GM18870 (cell line): ENCODE data around the gene COLEC12.

ENCODE experiments used
- ATAC-seq: cut with Tn5 transposase; IDR thresholded peaks from one replicate; pipeline ENCODE4 v1.9.1; 2021; ENCODE audit warnings: moderate library complexity; ENCODE audit not compliant: unreplicated experiment

The COLEC12 gene

DNA sequence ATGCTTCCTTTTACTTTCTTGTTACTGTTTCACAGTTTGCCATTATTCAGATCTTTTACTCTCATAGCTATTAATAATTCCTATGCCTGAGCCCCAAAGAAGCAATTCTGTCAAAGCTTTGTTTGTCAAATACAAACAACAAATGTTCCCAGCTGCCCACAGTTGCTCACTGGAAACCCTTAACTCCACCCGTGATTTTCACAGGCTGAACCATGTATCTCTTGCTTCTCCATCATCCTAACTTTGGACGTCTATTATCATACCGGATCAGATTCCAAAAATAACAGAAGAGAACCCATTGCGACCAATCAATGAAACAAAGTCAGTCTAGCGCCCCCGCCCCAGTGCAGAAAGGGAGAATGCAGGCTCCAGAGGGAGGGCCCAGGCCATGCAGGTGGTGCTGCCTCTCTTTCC is 24.2 kb downstream of the COLEC12 start:
- no peak for ATAC-seq

DNA sequence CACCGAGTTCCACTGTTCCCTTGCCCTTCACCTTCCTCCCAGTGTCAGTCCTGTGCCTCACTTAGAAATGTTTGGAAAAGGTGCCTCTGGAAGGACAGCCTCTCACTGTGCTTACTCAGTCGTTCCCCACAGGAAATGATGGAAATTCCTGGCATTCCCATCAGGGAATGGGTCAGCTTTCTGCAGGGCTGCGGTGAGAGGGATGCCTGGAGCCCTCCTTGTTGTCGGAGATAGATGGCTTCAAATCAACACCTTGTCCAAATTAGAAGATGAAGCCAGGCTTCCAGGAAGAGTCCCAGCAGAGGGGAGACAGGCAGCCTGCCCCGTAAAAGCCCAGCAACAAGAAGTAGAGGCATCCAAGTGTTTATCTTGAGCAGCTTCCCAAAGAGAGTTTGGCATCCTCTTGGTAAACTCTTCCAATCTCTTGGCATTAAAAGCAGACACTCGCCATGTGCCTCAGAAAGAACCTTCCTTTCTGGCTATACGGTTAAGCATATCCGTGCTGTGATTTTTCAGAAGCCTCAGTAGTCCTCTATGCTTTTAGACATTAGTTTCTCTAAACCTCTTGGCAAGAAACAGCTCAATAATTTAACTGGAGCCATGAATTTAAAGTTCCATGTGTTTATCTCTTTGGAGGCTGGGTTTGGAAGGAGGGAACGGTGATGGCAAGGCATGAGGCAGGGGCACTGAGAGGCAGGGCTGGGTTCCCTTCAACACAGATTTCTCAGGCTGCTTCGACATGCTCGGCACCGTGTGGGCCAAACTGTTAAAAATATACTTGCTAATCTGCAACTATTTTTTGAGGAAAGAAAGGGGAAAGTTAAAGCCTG is 25.1 kb downstream of the COLEC12 start:
- no peak for ATAC-seq

DNA sequence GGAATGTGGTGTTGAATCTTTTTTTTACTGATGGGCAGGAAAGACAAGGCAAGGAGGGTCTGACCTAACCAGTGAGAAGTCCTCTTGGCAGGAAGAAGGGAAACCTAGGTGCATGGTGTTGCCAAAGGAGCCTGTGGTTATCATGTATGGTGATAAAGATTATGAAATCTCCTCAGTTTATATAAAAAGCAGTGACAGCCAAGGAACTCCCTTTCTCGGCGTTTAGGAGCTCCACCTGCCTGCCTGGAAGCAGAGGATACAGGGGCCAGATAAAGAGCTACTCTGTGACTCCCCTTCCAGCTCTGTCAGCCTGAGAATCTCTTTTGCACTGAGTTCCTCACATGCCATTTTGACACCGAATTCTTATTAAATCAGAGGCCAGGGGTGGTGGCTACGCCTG is 26.1 kb downstream of the COLEC12 start:
- ATAC-seq: no peak

DNA sequence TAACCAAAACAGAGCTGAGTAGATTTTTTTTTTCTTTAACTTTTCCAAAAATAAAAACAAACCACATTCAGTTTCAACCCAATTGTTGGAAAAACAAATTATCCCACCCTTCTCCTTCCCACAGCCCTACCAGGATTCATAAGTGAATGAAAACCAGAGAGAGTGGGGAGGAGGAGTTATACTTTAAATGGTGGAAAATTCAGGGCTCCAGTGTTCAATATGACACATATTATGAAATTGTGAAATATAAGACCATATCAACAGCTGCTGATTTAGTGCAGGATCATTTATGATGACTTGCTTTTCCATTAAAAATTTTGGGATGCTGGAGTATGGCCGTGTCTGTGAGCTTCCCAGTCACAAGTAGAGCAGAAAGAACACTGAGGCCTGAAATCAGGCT is 26.7 kb downstream of the COLEC12 start:
- no peak for ATAC-seq

DNA sequence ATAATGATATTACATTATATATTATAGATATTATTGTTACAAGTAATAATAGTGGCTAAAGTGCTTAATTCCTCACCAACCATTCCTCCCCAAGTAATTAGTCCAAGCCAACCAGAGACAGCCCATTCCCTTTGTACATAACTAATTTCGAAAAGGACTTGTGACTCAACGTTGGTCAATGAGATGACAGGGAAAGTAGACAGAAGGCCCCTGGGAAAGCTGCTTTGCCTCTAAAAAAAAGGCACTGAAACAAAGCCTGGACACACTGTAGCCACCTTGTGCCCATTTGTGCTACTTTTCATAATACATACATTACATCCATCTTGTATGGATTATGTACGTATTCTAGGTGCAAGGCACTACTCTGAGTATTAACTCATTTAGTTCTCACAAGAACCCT is 28.8 kb downstream of the COLEC12 start:
- no peak for ATAC-seq

DNA sequence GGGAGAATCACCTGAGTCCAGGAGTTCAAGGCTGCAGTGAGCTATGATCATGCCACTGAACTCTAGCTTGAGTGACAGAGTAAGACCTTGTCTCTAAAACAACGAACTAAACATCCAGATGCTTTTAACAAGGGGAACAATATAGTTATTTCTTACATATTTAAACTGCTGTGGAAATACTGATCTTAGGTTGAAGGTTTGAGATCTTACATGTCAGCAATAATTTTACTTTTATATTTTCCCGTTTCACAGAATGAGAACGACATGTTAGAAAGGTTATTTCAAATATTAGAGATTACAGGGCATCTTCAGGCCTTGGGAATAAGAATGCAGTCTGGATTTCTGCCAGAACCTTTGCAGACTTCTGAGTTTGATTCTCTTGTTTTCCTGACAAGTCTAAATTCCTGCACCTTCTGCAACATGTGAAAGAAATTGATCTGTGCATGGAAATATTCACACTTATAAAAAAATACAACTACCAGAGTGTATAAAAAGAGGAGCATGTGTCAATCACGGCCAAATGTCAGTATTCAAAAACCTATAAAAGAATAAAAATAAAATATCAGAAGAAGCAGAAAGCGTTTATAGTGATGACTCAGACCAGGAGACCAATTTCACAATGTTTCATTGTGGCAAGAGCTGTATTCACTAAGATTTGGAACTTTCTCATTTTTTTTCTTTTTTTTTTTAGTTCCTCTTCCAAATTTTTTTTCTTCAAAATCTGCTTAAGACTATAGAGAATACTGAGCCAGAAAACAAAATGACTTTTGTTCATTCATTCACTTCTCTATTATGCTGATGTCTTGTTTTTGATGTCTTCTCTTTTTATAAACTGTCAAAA is 29.6 kb downstream of the COLEC12 start:
- no peak for ATAC-seq

DNA sequence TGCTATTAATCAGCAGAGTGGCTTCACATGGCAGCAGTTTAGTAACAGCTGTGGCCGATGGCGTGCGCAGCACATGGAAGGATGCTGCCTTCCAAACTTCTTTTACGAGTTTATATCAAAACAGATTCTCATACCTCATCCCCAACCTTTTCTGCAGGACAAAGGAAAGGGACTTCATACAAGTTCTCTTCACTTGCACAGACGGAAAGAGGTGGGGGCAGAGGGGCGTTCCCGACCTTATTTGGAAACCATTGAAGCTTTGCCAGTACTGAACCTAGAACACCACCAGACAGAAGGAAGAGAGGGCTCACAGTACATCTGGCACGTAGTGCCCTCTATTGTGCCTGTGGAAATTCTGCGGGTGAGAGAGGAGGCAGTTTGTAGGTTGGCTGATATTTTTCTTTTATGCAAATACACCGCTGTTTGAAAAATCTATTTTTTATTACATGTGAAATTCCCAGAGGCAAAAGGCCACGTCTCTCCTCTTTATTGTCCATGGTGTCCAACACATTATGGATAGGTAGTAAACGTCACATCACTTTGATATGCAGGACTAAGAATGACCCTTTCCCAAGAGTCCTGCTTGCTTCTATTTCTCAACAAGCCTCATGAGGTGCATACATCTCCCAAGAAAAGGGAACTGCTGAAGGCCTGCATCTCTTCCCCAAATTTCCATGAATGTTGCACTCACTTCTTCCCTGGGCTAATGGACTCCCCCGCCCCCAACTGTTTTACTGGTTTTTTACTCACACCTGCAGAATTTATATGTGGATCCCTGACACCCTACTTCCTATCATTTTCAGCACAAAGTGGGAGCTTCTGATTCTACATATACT is 31.3 kb downstream of the COLEC12 start:
- ATAC-seq: no peak

DNA sequence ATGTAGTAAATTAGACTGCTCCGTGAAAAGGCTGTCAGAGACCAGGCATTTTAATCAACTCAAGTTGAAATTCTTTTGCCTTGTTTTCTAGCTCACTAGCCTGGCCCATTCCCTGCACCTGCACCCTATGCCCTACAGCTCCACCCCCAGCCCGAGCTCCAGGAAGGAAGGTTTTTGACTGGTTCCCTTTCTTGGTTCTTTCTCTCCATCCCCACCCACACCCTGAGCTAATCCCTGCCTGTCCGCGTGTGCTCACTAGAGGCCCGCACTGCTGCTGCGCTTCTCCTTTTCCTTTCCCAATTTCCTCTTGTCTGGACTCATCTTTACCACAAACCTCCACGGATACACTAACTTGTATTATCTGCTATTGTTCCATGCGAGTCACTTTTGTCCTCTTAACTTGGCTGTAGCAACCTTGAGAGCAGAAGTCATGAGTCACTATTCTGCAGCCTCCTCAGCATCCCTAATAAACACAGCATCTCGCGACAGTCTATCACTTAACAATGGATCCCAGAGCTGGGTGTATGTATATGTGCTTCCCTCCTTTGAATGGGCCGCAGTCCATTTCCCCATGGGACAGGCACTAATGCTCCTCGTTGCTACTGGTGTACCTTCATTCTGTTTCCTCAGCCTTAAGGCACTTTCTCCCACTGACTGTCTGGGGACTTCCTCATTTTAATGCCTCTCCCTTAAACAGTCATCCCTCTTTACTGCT is 36.5 kb downstream of the COLEC12 start:
- no peak for ATAC-seq

DNA sequence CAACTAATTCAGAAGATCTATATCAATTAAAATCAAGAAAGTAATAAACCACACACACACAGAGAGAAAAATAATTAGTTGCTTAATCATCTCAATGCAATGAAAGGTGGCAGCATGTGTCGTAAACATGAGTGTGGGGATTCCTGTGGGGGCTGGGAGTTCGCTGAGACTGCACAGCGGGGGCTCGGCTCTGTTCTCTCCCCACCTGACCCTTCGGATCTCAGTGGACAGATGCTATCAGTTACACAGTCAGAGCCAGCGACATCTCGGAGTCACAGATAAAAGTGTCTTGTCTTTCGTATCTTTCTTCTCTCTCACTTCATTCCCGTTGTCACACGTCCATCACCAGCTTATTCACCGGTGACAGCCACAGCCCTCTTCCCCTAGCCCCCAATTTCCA is 37.1 kb downstream of the COLEC12 start:
- no peak for ATAC-seq

DNA sequence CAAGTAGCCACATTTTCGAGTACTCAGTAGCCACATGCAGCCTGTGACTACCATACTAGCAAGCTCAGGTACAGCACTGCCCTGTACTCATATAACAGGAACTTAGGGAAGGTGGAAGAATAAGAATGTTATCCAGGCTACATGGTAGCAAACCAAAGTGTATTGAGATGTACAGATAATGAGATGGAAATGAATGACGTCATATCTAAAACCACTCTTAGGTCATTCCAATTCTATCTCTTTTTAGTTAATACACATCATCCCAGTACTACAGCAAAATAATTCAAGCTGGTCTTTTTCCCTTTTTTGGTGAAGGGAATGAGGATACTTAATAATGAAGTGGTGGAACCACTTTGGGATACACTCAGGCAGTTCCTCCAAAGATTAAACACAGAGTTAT is 38.7 kb downstream of the COLEC12 start:
- no peak for ATAC-seq

DNA sequence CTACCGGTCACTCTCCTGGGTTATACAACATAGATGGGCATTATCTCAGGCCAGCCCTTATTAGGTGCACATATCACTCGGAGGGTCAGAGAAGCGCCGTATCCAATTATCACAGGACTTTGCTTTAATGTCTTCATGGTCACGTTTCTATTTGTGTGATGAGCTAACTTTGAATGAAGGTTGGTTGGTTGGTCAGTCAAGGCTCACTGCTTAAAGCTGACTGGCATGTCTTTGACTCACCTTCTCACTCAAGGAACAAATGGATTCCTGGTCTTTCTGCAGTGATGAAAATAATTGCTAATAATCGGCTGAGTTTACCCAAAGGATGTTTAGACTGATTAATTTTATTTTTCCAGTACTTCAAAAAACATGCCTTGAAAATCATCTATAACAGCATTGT is 39.7 kb downstream of the COLEC12 start:
- no peak for ATAC-seq

DNA sequence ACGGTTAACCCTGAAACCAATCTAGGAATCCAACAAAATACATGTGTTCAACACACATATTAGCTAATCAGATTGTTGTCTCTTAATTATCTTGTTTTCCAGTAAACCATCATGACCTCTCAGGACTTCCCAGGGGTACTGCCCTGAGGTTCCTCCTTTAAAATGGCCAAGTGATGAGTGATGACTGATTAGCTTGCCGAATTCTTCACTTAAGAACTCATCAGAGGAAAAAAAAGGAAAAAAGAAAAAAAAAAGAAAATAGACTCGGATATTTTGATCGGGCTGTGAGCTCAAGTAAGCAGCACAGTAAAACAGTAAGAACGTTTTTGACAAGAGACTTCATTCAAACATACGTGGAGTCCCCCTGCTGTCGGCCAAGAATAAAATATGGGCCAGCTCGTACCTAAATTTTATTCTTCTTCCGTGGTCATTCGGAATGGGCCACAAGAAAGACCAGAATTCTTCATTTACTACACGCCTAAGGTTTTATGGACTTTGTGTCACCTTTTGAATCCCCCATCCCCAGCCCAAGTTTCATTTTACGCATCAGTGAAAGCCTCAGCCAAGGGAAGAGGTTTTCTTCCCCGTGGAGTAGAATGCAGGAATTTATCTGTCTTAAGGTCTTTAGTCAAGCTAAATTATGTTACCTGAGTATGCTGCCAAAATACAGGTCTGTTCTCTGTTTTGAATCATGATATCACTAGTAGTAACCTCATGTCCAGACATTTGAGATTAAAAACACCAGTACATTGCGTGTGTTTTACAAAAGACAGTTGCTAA is 40.5 kb downstream of the COLEC12 start:
- ATAC-seq: no peak

DNA sequence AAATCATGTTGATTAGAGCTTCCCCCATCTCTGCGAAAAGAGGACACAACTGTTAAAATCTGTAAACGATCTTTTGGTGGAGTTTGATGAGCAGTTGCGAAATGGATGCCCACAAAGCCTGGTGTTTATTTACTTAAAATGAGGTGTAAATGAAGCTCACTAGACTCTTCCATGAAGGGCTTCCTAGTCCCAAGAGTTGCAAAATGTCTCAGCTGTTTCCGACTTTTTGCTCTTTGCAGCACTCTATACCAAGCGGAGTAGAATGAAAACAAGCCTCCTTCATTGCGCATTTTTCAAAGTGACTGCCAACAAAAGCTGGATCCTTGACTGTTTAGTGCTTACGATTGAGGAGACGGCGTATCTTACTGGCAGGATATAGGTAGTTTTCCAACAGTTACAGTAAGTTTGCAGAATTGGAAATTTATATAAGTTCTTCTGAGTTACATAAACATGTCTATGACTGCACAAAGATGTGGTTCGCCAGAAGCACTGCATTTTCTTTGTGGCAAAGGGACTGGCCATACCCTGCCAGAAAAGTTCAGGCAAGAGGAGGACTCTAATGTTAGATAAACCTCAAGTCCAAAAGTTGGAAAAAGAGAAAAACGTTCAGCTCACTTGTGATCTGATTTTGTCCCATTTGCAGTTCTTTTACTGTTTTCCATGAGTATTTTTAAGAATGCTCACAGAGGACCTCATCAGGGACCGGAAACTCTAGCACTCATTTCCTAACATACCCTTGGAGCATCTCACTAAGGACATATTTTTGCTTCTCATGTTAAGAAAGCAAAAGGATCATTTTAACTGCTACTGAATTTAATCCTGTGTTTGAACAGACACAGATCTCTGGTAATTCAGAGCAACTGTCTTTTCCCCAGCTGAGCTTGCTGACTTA is 42.7 kb downstream of the COLEC12 start:
- ATAC-seq: no peak

DNA sequence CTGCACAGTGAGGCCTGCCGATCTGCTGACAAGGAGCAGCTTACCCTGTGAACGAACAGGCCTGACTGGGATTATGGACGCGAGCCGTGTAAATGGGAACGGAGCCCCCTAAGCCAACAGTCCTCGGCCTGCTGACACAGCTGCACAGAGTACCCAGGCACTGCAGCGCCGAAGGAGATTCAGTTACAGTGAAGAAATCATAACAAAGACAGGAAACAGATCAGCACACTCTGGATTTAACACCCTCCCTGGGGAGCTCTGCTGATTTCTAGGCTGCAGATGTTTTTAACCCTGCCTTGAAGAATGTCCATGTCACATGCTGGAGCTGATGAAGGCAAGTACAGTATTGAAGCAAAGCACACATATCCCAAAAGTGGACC is 43.4 kb downstream of the COLEC12 start:
- no peak for ATAC-seq

DNA sequence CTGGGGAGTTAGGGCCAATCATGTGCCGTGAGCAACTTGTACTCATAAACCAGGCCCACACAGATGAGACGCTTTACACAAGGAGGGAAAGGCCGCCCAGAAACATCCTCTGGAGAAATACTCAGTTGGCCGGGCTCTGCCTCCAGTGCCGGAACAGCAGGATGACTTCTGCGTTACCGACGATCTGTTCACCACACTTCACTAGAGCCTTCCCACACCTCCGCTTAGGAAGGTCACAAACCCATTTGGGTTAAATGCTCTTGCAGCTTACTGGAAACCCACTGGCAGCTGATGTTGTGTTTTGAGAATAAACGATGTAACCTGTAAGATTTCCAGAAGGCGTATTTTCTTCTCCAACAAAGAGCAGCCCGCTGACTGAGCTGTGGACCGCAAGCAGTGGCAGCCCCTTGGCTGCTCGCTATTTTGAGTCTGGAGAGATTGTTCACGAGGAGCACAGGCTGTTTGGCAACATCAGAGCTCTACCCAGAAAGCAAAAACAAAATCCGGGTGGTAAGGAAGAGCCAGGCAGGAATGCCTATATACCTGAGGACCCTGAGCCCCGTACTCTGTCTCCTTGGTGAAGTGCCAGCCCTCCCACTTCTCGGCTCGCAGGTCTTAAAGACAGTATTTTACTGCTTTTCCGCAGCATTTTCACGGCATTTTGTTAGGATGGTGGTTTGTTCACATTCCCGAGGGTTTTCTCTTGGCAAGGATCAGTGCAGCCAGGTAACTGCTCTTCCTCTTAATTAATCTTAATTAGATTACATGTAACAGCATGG is 44.0 kb downstream of the COLEC12 start:
- ATAC-seq: no peak

DNA sequence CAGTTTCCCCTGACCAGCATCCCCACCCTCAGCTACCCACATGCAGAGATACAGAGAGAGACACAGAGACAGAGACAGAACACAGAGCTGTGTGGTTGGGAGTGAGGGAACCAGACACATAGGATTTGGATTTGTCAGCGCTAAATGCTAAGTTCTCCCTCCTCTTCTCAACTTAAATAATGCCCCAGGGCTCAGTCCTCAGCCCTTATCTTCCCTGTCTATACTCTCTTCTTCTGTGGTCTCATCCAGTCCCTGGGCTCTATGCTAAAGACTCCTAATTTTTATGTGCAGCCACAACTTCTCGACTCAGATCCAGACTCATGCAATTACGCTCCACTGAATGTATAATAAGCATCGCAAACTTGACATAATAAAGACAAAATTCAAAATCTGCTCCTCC is 47.1 kb downstream of the COLEC12 start:
- no peak for ATAC-seq

DNA sequence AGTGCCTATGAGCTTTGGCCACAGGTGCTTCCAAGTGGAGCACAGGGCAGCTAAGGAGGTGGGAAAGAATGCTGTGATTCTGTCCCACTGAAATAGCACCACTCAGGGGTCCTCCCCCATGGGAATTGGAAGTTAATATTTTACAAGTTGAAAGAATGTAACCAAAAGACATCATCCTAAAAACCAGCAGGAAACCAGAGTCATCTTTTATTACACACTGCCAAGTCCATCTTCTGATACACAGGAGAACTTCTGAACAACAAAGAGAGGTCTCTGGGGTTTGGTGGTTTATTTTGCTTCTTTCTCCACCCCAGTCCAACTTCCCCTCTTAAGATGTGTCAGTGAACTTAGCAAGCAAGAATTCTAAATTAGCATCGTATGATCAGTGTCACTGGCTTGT is 47.7 kb downstream of the COLEC12 start:
- ATAC-seq: no peak

DNA sequence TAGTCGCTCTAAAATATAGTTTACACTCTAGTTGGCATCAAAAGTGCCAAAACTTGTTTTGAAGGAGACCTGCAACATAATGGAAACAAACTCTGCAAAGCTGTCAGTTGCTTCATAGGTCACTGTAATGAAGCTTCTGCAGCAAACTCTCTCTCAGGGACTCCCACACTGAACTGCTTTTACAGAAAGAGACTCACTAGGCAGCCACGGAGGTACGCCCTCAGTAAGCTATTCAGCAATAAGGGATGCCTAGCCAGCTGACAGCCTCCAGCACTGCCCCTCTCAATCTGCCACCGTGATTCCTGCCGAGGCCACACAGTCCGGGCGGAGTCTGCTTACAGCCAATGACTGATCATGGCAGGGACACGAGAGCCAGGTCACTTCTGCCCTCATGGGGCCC is 51.1 kb downstream of the COLEC12 start:
- no peak for ATAC-seq
